Neural cell (in vitro differentiated cells): ENCODE measurements around the gene KIAA1958.

Source experiments
- EP300 ChIP-seq: fragments of 450-650 bp; conservative IDR thresholded peaks from 2 replicates; pipeline ENCODE4 v1.6.1; 2014; ENCODE audit warnings: antibody characterized with exemption, mild to moderate bottlenecking, moderate library complexity; ENCODE audit not compliant: poor library complexity, severe bottlenecking
- EZH2 ChIP-seq: fragments of 200-600, 300-800 bp; shearing (Covaris generic), sonication (generic); IDR thresholded peaks from 2 replicates; pipeline ENCODE4 v1.6.1; 2014; ENCODE audit warnings: antibody characterized with exemption, low read length, borderline replicate concordance, mild to moderate bottlenecking; ENCODE audit not compliant: insufficient read depth, poor library complexity, severe bottlenecking
- MXI1 ChIP-seq: fragments of 450-650 bp; conservative IDR thresholded peaks from 2 replicates; pipeline ENCODE4 v1.6.1; 2014; ENCODE audit warnings: antibody characterized with exemption, mild to moderate bottlenecking; ENCODE audit not compliant: poor library complexity, severe bottlenecking
- POLR2AphosphoS5 ChIP-seq: IDR thresholded peaks from 2 replicates; pipeline ENCODE4 v1.6.1; 2012
- TF ChIP-seq, protein P1 (sequence below): fragments of 450-650 bp; IDR thresholded peaks from 2 replicates; pipeline ENCODE4 v1.5.1; 2014; ENCODE audit warnings: antibody characterized with exemption, mild to moderate bottlenecking, moderate library complexity; ENCODE audit not compliant: poor library complexity, severe bottlenecking
- TF ChIP-seq, protein P2 (sequence below): IDR thresholded peaks from 2 replicates; pipeline ENCODE4 v1.6.1; 2012; ENCODE audit warnings: borderline replicate concordance

DNA sequence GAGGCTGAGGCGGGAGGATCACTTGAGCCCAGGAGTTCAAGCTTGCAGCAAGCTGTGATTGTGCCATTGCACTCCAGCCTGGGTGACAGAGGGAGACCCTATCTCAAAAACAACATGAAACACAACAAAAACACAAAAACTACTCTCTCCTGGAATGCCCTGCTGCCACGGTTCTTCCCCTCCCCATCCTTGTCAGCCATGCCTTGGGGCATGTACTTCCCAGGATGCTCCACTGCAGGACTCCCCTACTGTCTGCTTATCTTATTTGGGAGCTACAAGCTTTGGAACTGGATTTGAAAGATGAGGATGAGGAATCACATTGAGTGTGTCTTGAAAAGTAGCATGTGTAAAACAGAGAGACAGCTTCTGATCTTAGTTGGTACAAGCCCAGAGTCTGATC, 40.1 kb upstream of the KIAA1958 start:
- TF ChIP-seq, protein P1, sequence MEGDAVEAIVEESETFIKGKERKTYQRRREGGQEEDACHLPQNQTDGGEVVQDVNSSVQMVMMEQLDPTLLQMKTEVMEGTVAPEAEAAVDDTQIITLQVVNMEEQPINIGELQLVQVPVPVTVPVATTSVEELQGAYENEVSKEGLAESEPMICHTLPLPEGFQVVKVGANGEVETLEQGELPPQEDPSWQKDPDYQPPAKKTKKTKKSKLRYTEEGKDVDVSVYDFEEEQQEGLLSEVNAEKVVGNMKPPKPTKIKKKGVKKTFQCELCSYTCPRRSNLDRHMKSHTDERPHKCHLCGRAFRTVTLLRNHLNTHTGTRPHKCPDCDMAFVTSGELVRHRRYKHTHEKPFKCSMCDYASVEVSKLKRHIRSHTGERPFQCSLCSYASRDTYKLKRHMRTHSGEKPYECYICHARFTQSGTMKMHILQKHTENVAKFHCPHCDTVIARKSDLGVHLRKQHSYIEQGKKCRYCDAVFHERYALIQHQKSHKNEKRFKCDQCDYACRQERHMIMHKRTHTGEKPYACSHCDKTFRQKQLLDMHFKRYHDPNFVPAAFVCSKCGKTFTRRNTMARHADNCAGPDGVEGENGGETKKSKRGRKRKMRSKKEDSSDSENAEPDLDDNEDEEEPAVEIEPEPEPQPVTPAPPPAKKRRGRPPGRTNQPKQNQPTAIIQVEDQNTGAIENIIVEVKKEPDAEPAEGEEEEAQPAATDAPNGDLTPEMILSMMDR: no peak
- TF ChIP-seq POLR2AphosphoS5 (no peak), EP300 (no peak), MXI1 (no peak), EZH2 (no peak)
- TF ChIP-seq, protein P2, sequence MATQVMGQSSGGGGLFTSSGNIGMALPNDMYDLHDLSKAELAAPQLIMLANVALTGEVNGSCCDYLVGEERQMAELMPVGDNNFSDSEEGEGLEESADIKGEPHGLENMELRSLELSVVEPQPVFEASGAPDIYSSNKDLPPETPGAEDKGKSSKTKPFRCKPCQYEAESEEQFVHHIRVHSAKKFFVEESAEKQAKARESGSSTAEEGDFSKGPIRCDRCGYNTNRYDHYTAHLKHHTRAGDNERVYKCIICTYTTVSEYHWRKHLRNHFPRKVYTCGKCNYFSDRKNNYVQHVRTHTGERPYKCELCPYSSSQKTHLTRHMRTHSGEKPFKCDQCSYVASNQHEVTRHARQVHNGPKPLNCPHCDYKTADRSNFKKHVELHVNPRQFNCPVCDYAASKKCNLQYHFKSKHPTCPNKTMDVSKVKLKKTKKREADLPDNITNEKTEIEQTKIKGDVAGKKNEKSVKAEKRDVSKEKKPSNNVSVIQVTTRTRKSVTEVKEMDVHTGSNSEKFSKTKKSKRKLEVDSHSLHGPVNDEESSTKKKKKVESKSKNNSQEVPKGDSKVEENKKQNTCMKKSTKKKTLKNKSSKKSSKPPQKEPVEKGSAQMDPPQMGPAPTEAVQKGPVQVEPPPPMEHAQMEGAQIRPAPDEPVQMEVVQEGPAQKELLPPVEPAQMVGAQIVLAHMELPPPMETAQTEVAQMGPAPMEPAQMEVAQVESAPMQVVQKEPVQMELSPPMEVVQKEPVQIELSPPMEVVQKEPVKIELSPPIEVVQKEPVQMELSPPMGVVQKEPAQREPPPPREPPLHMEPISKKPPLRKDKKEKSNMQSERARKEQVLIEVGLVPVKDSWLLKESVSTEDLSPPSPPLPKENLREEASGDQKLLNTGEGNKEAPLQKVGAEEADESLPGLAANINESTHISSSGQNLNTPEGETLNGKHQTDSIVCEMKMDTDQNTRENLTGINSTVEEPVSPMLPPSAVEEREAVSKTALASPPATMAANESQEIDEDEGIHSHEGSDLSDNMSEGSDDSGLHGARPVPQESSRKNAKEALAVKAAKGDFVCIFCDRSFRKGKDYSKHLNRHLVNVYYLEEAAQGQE: no peak
